HEK293 (cell line): ENCODE measurements around the gene IGSF3.

Experiments used
- EGR2 ChIP-seq: fragments of 450-650 bp; formaldehyde crosslinking; IDR thresholded peaks from 2 replicates; pipeline ENCODE4 v1.5.1; 2016; ENCODE audit warnings: low read depth, missing biosample characterization, missing genetic modification characterization
- HOXD13 ChIP-seq: sonication (generic); formaldehyde crosslinking; IDR thresholded peaks from 2 replicates; pipeline ENCODE4 v1.8.0; 2022; ENCODE audit warnings: missing genetic modification reagents, borderline replicate concordance
- SP2 ChIP-seq: fragments of 450-650 bp; formaldehyde crosslinking; IDR thresholded peaks from 2 replicates; pipeline ENCODE4 v1.5.1; 2016; ENCODE audit warnings: missing biosample characterization, missing genetic modification characterization
- SP3 ChIP-seq: fragments of 450-650 bp; formaldehyde crosslinking; IDR thresholded peaks from 2 replicates; pipeline ENCODE4 v1.5.1; 2016; ENCODE audit warnings: missing biosample characterization, missing genetic modification characterization
- ZBTB7A ChIP-seq: fragments of 450-650 bp; formaldehyde crosslinking; IDR thresholded peaks from 2 replicates; pipeline ENCODE4 v1.5.1; 2016; ENCODE audit warnings: low read depth, missing biosample characterization, missing genetic modification characterization
- ZIC2 ChIP-seq: fragments of 450-650 bp; formaldehyde crosslinking; IDR thresholded peaks from 2 replicates; pipeline ENCODE4 v1.5.1; 2016; ENCODE audit warnings: missing biosample characterization, missing genetic modification characterization
- ZNF140 ChIP-seq: fragments of 450-650 bp; formaldehyde crosslinking; IDR thresholded peaks from 2 replicates; pipeline ENCODE4 v1.5.1; 2016; ENCODE audit warnings: missing biosample characterization, missing genetic modification characterization
- ZNF146 ChIP-seq: fragments of 450-650 bp; formaldehyde crosslinking; IDR thresholded peaks from 2 replicates; pipeline ENCODE4 v1.5.1; 2016; ENCODE audit warnings: missing biosample characterization, missing genetic modification characterization
- ZNF221 ChIP-seq: fragments of 450-650 bp; formaldehyde crosslinking; IDR thresholded peaks from 2 replicates; pipeline ENCODE4 v1.5.1; 2017; ENCODE audit warnings: missing biosample characterization, missing genetic modification characterization, borderline replicate concordance
- ZNF24 ChIP-seq: fragments of 450-650 bp; formaldehyde crosslinking; IDR thresholded peaks from 2 replicates; pipeline ENCODE4 v1.5.1; 2016; ENCODE audit warnings: missing biosample characterization, missing genetic modification characterization
- ZNF292 ChIP-seq: fragments of 450-650 bp; formaldehyde crosslinking; IDR thresholded peaks from 2 replicates; pipeline ENCODE4 v1.5.1; 2016; ENCODE audit warnings: low read depth, missing biosample characterization, missing genetic modification characterization, borderline replicate concordance
- ZNF341 ChIP-seq: fragments of 450-650 bp; formaldehyde crosslinking; IDR thresholded peaks from 2 replicates; pipeline ENCODE4; 2016; ENCODE audit warnings: low read depth, missing biosample characterization, missing genetic modification characterization
- ZNF433 ChIP-seq: fragments of 450-650 bp; formaldehyde crosslinking; IDR thresholded peaks from 2 replicates; pipeline ENCODE4 v1.5.1; 2016; ENCODE audit warnings: missing biosample characterization, missing genetic modification characterization, low read depth
- ZNF48 ChIP-seq: fragments of 450-650 bp; formaldehyde crosslinking; IDR thresholded peaks from 2 replicates; pipeline ENCODE4 v1.5.1; 2016; ENCODE audit warnings: missing biosample characterization, missing genetic modification characterization
- ZNF514 ChIP-seq: fragments of 450-650 bp; formaldehyde crosslinking; IDR thresholded peaks from 2 replicates; pipeline ENCODE4 v1.5.1; 2016; ENCODE audit warnings: missing biosample characterization, missing genetic modification characterization
- ZNF571 ChIP-seq: fragments of 450-650 bp; formaldehyde crosslinking; IDR thresholded peaks from 2 replicates; pipeline ENCODE4 v1.5.0; 2017; ENCODE audit warnings: missing biosample characterization, missing genetic modification characterization
- ZNF623 ChIP-seq: fragments of 450-650 bp; formaldehyde crosslinking; IDR thresholded peaks from 2 replicates; pipeline ENCODE4 v1.5.1; 2016; ENCODE audit warnings: missing biosample characterization, missing genetic modification characterization
- ZNF629 ChIP-seq: fragments of 450-650 bp; formaldehyde crosslinking; IDR thresholded peaks from 2 replicates; pipeline ENCODE4 v1.5.1; 2017; ENCODE audit warnings: missing biosample characterization, missing genetic modification characterization
- ZNF843 ChIP-seq: fragments of 450-650 bp; formaldehyde crosslinking; IDR thresholded peaks from 2 replicates; pipeline ENCODE4 v1.5.1; 2016; ENCODE audit warnings: missing biosample characterization, missing genetic modification characterization
- TF ChIP-seq, protein P1 (sequence below): fragments of 450-650 bp; formaldehyde crosslinking; IDR thresholded peaks from 2 replicates; pipeline ENCODE4 v1.5.0; 2017; ENCODE audit warnings: missing biosample characterization, missing genetic modification characterization, borderline replicate concordance
- TF ChIP-seq, protein P2 (sequence below): fragments of 450-650 bp; formaldehyde crosslinking; conservative IDR thresholded peaks from 2 replicates; pipeline ENCODE4 v1.5.1; 2016; ENCODE audit warnings: low read depth, missing biosample characterization, missing genetic modification characterization
- TF ChIP-seq, protein P3 (sequence below): fragments of 450-650 bp; formaldehyde crosslinking; IDR thresholded peaks from 2 replicates; pipeline ENCODE4 v1.5.1; 2016; ENCODE audit warnings: missing biosample characterization, missing genetic modification characterization, borderline replicate concordance
- TF ChIP-seq, protein P4 (sequence below): fragments of 450-650 bp; formaldehyde crosslinking; IDR thresholded peaks from 2 replicates; pipeline ENCODE4 v1.5.1; 2017; ENCODE audit warnings: missing biosample characterization, missing genetic modification characterization
- TF ChIP-seq, protein P5 (sequence below): fragments of 450-650 bp; formaldehyde crosslinking; IDR thresholded peaks from 2 replicates; pipeline ENCODE4 v1.5.1; 2016; ENCODE audit warnings: missing biosample characterization, missing genetic modification characterization, borderline replicate concordance
- TF ChIP-seq, protein P6 (sequence below): fragments of 450-650 bp; formaldehyde crosslinking; IDR thresholded peaks from 2 replicates; pipeline ENCODE4 v1.5.1; 2016; ENCODE audit warnings: missing biosample characterization, missing genetic modification characterization

IGSF3 gene

DNA sequence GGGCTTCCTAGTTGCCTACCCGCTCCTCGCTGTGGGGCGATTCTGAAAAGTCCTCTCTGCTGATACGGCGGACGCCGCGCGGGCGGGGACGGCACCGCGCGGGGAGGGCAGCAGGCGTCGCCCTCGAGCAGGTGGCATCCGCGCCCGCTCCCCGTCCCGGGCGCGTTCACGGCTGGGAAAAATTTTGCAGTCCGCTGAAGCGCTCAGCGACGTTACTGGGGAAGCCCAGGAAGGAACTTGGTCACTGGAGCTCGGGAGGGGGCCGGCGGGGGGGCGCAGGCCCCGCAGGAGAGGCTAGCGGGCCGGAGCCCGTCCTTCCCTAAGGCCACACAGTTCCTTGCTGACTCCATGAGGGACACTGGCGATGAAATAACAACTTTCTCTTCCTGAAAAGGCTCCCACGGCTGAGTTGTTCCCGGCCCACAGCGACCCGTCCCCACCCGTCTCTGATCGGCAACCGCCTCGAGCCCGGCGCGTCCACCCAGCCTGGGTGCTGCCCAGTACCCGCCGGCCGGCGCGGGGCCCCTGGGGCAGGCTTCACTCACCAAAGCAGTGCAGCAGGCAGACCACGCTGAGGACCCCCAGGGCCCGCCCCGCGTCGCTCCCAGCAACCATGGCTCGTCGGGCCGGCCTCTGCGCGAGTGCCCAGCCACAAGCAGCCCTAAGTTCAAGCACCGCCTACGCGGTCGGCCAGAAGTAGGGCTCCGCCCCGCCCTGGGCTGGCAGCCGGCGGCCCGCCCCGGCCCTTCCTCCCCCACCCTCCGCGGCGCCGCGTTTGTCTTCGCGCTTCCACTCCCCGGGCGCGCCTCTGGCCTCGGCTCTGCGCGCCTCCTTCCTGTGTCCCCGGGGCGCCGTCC lies 96.9 kb downstream of the IGSF3 start, which contains the start of gene CD58 (continued):
- TF ChIP-seq, protein P1, sequence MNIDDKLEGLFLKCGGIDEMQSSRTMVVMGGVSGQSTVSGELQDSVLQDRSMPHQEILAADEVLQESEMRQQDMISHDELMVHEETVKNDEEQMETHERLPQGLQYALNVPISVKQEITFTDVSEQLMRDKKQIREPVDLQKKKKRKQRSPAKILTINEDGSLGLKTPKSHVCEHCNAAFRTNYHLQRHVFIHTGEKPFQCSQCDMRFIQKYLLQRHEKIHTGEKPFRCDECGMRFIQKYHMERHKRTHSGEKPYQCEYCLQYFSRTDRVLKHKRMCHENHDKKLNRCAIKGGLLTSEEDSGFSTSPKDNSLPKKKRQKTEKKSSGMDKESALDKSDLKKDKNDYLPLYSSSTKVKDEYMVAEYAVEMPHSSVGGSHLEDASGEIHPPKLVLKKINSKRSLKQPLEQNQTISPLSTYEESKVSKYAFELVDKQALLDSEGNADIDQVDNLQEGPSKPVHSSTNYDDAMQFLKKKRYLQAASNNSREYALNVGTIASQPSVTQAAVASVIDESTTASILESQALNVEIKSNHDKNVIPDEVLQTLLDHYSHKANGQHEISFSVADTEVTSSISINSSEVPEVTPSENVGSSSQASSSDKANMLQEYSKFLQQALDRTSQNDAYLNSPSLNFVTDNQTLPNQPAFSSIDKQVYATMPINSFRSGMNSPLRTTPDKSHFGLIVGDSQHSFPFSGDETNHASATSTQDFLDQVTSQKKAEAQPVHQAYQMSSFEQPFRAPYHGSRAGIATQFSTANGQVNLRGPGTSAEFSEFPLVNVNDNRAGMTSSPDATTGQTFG = no peak
- TF ChIP-seq, protein P2, sequence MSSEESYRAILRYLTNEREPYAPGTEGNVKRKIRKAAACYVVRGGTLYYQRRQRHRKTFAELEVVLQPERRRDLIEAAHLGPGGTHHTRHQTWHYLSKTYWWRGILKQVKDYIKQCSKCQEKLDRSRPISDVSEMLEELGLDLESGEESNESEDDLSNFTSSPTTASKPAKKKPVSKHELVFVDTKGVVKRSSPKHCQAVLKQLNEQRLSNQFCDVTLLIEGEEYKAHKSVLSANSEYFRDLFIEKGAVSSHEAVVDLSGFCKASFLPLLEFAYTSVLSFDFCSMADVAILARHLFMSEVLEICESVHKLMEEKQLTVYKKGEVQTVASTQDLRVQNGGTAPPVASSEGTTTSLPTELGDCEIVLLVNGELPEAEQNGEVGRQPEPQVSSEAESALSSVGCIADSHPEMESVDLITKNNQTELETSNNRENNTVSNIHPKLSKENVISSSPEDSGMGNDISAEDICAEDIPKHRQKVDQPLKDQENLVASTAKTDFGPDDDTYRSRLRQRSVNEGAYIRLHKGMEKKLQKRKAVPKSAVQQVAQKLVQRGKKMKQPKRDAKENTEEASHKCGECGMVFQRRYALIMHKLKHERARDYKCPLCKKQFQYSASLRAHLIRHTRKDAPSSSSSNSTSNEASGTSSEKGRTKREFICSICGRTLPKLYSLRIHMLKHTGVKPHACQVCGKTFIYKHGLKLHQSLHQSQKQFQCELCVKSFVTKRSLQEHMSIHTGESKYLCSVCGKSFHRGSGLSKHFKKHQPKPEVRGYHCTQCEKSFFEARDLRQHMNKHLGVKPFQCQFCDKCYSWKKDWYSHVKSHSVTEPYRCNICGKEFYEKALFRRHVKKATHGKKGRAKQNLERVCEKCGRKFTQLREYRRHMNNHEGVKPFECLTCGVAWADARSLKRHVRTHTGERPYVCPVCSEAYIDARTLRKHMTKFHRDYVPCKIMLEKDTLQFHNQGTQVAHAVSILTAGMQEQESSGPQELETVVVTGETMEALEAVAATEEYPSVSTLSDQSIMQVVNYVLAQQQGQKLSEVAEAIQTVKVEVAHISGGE (tag by site-specific recombination) = peak; percentile 76; the same call in 1 of the 2 replicates
- peak; percentile 77 for TF ChIP-seq SP3 (tag by site-specific recombination)
- TF ChIP-seq ZNF292 (tag by site-specific recombination) = no peak
- TF ChIP-seq ZNF571 = no peak
- peak; percentile 63 for TF ChIP-seq ZIC2 (tag by site-specific recombination)
- peak; percentile 94 for TF ChIP-seq SP2 (tag by site-specific recombination)
- no peak; the same call in 1 of the 2 replicates for TF ChIP-seq ZNF146 (tag by site-specific recombination)
- no peak for TF ChIP-seq ZNF48 (tag by site-specific recombination)
- TF ChIP-seq EGR2 = peak; percentile 76
- TF ChIP-seq, protein P3, sequence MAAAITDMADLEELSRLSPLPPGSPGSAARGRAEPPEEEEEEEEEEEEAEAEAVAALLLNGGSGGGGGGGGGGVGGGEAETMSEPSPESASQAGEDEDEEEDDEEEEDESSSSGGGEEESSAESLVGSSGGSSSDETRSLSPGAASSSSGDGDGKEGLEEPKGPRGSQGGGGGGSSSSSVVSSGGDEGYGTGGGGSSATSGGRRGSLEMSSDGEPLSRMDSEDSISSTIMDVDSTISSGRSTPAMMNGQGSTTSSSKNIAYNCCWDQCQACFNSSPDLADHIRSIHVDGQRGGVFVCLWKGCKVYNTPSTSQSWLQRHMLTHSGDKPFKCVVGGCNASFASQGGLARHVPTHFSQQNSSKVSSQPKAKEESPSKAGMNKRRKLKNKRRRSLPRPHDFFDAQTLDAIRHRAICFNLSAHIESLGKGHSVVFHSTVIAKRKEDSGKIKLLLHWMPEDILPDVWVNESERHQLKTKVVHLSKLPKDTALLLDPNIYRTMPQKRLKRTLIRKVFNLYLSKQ (tag by site-specific recombination) = no peak
- peak; percentile 32; the same call in 1 of the 2 replicates for TF ChIP-seq ZNF24 (tag by site-specific recombination)
- TF ChIP-seq ZBTB7A (tag by site-specific recombination) = peak; percentile 63
- TF ChIP-seq ZNF514 (tag by site-specific recombination) = no peak
- TF ChIP-seq ZNF629 (tag by site-specific recombination) = no peak; the same call in 1 of the 2 replicates
- TF ChIP-seq, protein P4, sequence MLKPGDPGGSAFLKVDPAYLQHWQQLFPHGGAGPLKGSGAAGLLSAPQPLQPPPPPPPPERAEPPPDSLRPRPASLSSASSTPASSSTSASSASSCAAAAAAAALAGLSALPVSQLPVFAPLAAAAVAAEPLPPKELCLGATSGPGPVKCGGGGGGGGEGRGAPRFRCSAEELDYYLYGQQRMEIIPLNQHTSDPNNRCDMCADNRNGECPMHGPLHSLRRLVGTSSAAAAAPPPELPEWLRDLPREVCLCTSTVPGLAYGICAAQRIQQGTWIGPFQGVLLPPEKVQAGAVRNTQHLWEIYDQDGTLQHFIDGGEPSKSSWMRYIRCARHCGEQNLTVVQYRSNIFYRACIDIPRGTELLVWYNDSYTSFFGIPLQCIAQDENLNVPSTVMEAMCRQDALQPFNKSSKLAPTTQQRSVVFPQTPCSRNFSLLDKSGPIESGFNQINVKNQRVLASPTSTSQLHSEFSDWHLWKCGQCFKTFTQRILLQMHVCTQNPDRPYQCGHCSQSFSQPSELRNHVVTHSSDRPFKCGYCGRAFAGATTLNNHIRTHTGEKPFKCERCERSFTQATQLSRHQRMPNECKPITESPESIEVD (tag by site-specific recombination) = no peak
- peak; percentile 40; the same call in 1 of the 2 replicates for TF ChIP-seq ZNF843 (tag by site-specific recombination)
- TF ChIP-seq ZNF221 = no peak
- no peak for TF ChIP-seq ZNF140
- TF ChIP-seq, protein P5, sequence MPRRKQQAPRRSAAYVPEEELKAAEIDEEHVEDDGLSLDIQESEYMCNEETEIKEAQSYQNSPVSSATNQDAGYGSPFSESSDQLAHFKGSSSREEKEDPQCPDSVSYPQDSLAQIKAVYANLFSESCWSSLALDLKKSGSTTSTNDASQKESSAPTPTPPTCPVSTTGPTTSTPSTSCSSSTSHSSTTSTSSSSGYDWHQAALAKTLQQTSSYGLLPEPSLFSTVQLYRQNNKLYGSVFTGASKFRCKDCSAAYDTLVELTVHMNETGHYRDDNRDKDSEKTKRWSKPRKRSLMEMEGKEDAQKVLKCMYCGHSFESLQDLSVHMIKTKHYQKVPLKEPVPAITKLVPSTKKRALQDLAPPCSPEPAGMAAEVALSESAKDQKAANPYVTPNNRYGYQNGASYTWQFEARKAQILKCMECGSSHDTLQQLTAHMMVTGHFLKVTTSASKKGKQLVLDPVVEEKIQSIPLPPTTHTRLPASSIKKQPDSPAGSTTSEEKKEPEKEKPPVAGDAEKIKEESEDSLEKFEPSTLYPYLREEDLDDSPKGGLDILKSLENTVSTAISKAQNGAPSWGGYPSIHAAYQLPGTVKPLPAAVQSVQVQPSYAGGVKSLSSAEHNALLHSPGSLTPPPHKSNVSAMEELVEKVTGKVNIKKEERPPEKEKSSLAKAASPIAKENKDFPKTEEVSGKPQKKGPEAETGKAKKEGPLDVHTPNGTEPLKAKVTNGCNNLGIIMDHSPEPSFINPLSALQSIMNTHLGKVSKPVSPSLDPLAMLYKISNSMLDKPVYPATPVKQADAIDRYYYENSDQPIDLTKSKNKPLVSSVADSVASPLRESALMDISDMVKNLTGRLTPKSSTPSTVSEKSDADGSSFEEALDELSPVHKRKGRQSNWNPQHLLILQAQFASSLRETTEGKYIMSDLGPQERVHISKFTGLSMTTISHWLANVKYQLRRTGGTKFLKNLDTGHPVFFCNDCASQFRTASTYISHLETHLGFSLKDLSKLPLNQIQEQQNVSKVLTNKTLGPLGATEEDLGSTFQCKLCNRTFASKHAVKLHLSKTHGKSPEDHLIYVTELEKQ (tag by site-specific recombination) = peak; percentile 5; the same call in 1 of the 2 replicates
- no peak for TF ChIP-seq ZNF623 (tag by site-specific recombination)
- no peak for TF ChIP-seq HOXD13 (CRISPR knock-in tag)
- TF ChIP-seq, protein P6, sequence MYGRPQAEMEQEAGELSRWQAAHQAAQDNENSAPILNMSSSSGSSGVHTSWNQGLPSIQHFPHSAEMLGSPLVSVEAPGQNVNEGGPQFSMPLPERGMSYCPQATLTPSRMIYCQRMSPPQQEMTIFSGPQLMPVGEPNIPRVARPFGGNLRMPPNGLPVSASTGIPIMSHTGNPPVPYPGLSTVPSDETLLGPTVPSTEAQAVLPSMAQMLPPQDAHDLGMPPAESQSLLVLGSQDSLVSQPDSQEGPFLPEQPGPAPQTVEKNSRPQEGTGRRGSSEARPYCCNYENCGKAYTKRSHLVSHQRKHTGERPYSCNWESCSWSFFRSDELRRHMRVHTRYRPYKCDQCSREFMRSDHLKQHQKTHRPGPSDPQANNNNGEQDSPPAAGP (tag by site-specific recombination) = no peak; the same call in none of the 2 replicates
- no peak for TF ChIP-seq ZNF433 (tag by site-specific recombination)
- TF ChIP-seq ZNF341 (tag by site-specific recombination) = peak; percentile 96
